Glutamatergic neuron (in vitro differentiated cells): ENCODE measurements around the gene FMNL1. TPM values are rescaled to one million over a fixed set of nuclear protein-coding genes. Genes with fewer than 3 reads are reported as not detected.

Experiments
- DNase-seq: peaks from one replicate; pipeline ENCODE4 v3.0.0; 2022
- H3K27ac Mint-ChIP-seq: one replicate; pipeline ENCODE4 v1.8.0; 2020; ENCODE audit warnings: mild to moderate bottlenecking, mixed read lengths, inconsistent platforms; ENCODE audit not compliant: unreplicated experiment
- H3K27me3 Mint-ChIP-seq: one replicate; pipeline ENCODE4 v1.8.0; 2020; ENCODE audit warnings: mild to moderate bottlenecking, moderate library complexity, mixed read lengths, inconsistent platforms; ENCODE audit not compliant: unreplicated experiment
- H3K36me3 Mint-ChIP-seq: one replicate; pipeline ENCODE4 v1.8.0; 2020; ENCODE audit warnings: mild to moderate bottlenecking, mixed read lengths, inconsistent platforms; ENCODE audit not compliant: unreplicated experiment
- H3K4me1 Mint-ChIP-seq: one replicate; pipeline ENCODE4 v1.8.0; 2020; ENCODE audit warnings: mild to moderate bottlenecking, low read depth, mixed read lengths, inconsistent platforms; ENCODE audit not compliant: unreplicated experiment
- H3K4me3 Mint-ChIP-seq: one replicate; pipeline ENCODE4 v1.8.0; 2020; ENCODE audit warnings: mild to moderate bottlenecking, mixed read lengths, inconsistent platforms; ENCODE audit not compliant: unreplicated experiment
- H3K9me3 Mint-ChIP-seq: one replicate; pipeline ENCODE4 v1.8.0; 2020; ENCODE audit warnings: mild to moderate bottlenecking, moderate library complexity, mixed read lengths, inconsistent platforms; ENCODE audit not compliant: unreplicated experiment
- total RNA-seq: library from RNA; stranded (reverse); fragmentation: NEBNext Ultra II Directional; extraction: Animal tissue kit (Norgen Biotek cat#: 25700); gene quantifications from one replicate; pipeline ENCODE4 v1.2.1, GENCODE V29; 2021; ENCODE audit not compliant: unreplicated experiment
- TF ChIP-seq, protein P1 (sequence below): fragments of 200-600 bp; sonication (generic); IDR thresholded peaks from one replicate; pipeline ENCODE4 v1.5.0; 2021; ENCODE audit not compliant: partially characterized antibody, unreplicated experiment

The FMNL1 gene
- total RNA-seq, 1 donor from 2014 or later, result 24.2 TPM

DNA sequence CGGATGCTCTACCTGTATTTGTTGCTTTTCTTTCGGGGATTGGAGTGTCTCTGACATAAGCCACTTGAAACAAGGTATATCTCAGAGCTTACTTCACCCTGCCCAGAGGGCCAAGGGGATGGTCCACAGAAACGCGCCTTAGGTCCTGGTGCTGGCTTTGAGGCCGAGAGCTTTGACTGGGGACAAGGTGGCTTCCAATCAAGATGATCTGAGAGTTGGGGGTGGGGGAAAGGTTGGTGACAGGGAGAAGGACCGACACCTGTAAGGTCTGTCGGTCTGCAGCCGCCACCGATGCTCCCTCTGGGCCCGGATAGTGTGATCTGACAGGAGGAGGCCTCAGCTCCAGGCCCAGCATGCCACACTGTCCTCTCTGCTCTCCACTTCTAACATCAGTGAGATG is 62.0 kb downstream of the FMNL1 start:
- DNase-seq, result no peak
- H3K4me3 Mint-ChIP-seq, result no peak overlapping the region
- TF ChIP-seq, protein P1, sequence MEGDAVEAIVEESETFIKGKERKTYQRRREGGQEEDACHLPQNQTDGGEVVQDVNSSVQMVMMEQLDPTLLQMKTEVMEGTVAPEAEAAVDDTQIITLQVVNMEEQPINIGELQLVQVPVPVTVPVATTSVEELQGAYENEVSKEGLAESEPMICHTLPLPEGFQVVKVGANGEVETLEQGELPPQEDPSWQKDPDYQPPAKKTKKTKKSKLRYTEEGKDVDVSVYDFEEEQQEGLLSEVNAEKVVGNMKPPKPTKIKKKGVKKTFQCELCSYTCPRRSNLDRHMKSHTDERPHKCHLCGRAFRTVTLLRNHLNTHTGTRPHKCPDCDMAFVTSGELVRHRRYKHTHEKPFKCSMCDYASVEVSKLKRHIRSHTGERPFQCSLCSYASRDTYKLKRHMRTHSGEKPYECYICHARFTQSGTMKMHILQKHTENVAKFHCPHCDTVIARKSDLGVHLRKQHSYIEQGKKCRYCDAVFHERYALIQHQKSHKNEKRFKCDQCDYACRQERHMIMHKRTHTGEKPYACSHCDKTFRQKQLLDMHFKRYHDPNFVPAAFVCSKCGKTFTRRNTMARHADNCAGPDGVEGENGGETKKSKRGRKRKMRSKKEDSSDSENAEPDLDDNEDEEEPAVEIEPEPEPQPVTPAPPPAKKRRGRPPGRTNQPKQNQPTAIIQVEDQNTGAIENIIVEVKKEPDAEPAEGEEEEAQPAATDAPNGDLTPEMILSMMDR, result no peak
- H3K9me3 Mint-ChIP-seq, result peaks cover 3% of the 10 kb centered on the region
- no peak overlapping the region for H3K27ac Mint-ChIP-seq
- H3K27me3 Mint-ChIP-seq, result peaks cover 4% of the 10 kb centered on the region
- no peaks in the 10 kb centered on the region for H3K36me3 Mint-ChIP-seq
- H3K4me1 Mint-ChIP-seq, result peaks cover 8% of the 10 kb centered on the region

DNA sequence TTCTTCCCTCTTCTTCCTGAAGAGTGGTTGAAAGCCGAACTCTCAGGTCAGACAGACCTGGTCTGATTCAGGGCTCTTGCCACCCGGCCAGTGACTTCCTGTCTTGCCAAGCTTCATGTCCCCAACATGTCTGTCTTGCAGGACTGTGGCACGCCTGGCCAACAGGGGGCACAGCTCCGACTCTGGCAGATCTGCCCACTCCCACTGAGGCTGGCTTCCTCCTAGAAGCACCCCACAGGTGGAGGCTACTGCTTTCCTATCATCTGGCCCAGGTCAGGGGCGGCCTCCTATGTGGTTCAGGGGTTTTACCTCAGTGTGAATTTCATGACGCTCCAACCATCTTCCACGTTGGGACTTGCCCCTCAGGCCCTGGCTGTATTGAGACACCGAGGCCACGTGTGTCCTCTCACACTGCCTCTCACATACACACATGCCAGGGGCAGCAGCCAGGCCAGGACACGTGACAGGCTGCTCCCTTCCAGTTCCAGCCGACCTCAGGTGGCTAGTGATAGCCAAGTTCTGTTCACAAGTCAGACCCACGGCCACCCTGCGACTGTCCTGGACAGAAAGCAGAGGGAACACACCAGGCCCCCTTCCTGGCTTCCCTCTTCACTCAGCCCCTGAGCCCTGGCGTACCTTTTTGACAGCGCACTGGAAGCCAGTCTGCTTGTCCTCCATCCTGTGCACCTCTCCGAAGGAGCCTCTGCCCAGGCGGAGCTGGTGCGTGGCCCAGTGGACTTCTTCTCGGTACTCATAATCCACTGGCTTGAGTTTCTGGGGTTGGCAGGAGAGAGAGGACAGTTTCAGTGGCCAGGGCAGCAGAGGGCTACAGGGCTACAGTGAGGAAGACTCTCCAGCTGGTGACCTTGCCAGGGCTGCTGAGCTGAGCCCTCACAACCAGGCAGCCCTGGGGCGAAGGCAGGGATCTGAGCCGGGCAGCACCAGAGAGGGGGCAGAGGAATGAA is 62.8 kb downstream of the FMNL1 start:
- H3K4me3 Mint-ChIP-seq, result no peak overlapping the region
- peaks cover 3% of the 10 kb centered on the region for H3K9me3 Mint-ChIP-seq
- no peak overlapping the region for H3K27ac Mint-ChIP-seq
- H3K4me1 Mint-ChIP-seq, result peaks cover 10% of the 10 kb centered on the region
- TF ChIP-seq, protein P1, result no peak
- H3K27me3 Mint-ChIP-seq, result peaks cover 4% of the 10 kb centered on the region
- no peak for DNase-seq
- H3K36me3 Mint-ChIP-seq, result no peaks in the 10 kb centered on the region

DNA sequence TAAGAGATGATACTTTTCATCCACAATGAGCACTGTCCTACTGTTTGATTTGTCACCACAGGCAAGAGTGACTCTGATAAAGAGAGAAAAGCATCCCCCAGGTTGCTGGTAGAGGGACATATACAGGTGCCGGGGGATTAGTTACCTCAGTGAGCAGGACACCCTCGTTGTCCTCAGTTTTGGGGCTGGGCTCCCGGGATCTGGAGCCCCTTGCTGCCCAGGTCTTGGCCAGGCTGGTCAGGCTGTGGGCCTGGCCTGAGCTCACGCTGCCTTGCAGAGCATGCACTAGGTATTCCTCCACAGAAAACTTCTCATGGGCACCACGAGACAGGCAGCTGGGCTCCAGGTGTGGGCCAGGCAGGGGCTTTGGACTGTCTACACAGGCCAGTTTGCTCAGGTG is 64.6 kb downstream of the FMNL1 start:
- TF ChIP-seq, protein P1, result no peak
- Mint-ChIP-seq H3K27ac (no peak overlapping the region), H3K4me1 (peaks cover 19% of the 10 kb centered on the region), H3K9me3 (peaks cover 8% of the 10 kb centered on the region), H3K4me3 (no peak overlapping the region), H3K36me3 (no peaks in the 10 kb centered on the region), H3K27me3 (peaks cover 3% of the 10 kb centered on the region)
- no peak for DNase-seq

DNA sequence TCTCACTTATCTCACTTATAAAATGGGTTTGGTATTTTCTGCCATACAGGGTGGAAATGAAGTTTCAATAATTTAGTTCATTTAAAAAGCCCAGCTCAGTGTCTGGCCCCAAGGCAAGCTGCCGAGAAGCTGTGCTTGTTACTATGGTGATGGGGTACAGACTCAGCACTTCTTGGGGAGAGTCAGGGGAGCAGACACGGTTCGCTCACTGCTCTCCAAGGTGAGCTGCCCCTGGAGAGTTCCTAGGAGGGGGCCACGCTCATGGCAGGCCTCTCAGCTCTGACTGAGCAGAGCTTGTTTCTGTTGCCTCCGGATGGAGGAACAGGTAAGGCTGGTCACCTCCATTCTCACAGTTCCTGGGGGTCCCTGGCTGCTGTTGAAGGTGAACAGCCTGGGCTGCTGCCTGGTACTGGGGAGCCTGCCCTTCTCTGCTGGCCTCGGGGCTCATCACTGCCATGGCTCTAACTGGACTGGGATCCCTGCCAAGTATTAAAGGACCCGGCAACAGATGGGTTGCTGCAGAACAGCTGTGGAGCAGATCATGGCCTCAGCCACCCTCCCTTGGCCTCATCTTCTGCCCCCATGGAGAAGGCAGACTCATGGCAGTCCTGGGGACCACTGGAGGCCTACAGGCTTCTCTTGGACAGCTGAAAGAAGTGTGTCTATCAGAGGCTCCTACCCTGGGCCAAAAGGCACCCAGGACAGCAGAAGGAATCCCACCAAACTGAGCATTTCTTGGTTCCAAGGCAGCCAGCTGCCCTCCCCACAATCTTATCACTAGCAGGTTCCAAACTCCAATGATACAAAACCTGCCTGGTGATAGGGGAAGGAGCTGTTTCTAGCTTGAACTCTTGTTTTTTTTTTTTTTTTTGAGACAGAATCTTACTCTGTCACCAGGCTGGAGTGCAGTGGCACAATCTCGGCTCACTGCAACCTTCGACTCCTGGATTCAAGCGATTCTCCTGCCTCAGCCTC is 66.1 kb downstream of the FMNL1 start:
- DNase-seq, result no peak
- Mint-ChIP-seq H3K36me3 (no peaks in the 10 kb centered on the region), H3K27ac (no peak overlapping the region), H3K27me3 (peaks cover 3% of the 10 kb centered on the region), H3K4me3 (no peak overlapping the region), H3K4me1 (peaks cover 20% of the 10 kb centered on the region), H3K9me3 (peaks cover 8% of the 10 kb centered on the region)
- TF ChIP-seq, protein P1, result no peak
